Keratinocyte (primary cell): ENCODE measurements around the gene PIGC. TPM values are rescaled to one million over a fixed set of nuclear protein-coding genes. Genes with fewer than 3 reads are reported as not detected.

Experiments
- DNase-seq: peaks from one replicate; pipeline ENCODE4 v3.0.0-alpha.2; 2011; ENCODE audit warnings: low read depth, missing footprints, low spot score
- FAIRE-seq: peaks from 2 replicates; lab custom pipeline; 2011; peaks lifted over from hg19 to GRCh38; lab: Jason Lieb, UNC
- H2AFZ ChIP-seq: 2 replicates; pipeline ENCODE4 v1.6.0; 2012; ENCODE audit warnings: low read length, control low read depth, inconsistent platforms; ENCODE audit not compliant: control insufficient read depth
- H3K27ac ChIP-seq: 2 replicates; pipeline ENCODE4 v1.5.1; 2011; ENCODE audit warnings: low read length; ENCODE audit not compliant: control insufficient read depth, insufficient read depth
- H3K27me3 ChIP-seq: 3 replicates; pipeline ENCODE4 v1.6.0; 2011; ENCODE audit warnings: low read length; ENCODE audit not compliant: control insufficient read depth, insufficient read depth; ENCODE audit errors: extremely low read depth
- H3K36me3 ChIP-seq, 2 experiments: 2 replicates in 1 of 2; 3 replicates in 1 of 2; pipeline ENCODE4 v1.5.1; 2011; ENCODE audit warnings: low read length in 2 of 2, mild to moderate bottlenecking in 1 of 2; ENCODE audit not compliant: control insufficient read depth in 2 of 2, insufficient read depth in 2 of 2; ENCODE audit errors: extremely low read depth in 1 of 2
- H3K4me1 ChIP-seq: 3 replicates; pipeline ENCODE4 v1.5.1; 2011; ENCODE audit warnings: low read length; ENCODE audit not compliant: control insufficient read depth, insufficient read depth; ENCODE audit errors: extremely low read depth
- H3K4me2 ChIP-seq: 3 replicates; pipeline ENCODE4 v1.6.0; 2011; ENCODE audit warnings: low read depth, low read length; ENCODE audit not compliant: control insufficient read depth, insufficient read depth; ENCODE audit errors: extremely low read depth
- H3K4me3 ChIP-seq, 3 experiments: fragments of 200-600 bp in 1 of 3; sonication (generic) in 1 of 3; 2 replicates in 2 of 3; 3 replicates in 1 of 3; pipeline ENCODE4 v1.5.1; 2011 to 2016; ENCODE audit warnings: low read length in 3 of 3, mild to moderate bottlenecking in 3 of 3, control low read depth in 2 of 3, inconsistent platforms in 1 of 3, low read depth in 1 of 3, mixed read lengths in 1 of 3, mixed run types in 1 of 3, moderate library complexity in 1 of 3; ENCODE audit not compliant: control insufficient read depth in 2 of 3, insufficient read depth in 2 of 3; ENCODE audit errors: extremely low read depth in 1 of 3
- H3K79me2 ChIP-seq: 2 replicates; pipeline ENCODE4 v1.6.0; 2012; ENCODE audit warnings: low read length; ENCODE audit not compliant: control insufficient read depth, insufficient read depth
- H3K9ac ChIP-seq: 3 replicates; pipeline ENCODE4 v1.6.0; 2011; ENCODE audit warnings: low read length; ENCODE audit not compliant: control insufficient read depth, insufficient read depth; ENCODE audit errors: extremely low read depth
- H3K9me1 ChIP-seq: 3 replicates; pipeline ENCODE4 v1.6.0; 2011; ENCODE audit warnings: low read length; ENCODE audit not compliant: control insufficient read depth, insufficient read depth; ENCODE audit errors: extremely low read depth
- H3K9me3 ChIP-seq: 2 replicates; pipeline ENCODE4 v1.5.1; 2012; ENCODE audit warnings: low read depth, low read length; ENCODE audit not compliant: control insufficient read depth
- H4K20me1 ChIP-seq: 3 replicates; pipeline ENCODE4 v1.6.0; 2011; ENCODE audit warnings: low read length; ENCODE audit not compliant: control insufficient read depth, insufficient read depth; ENCODE audit errors: extremely low read depth
- CTCF ChIP-seq, 3 experiments: IDR thresholded peaks in 1 of 3; conservative IDR thresholded peaks in 1 of 3; optimal IDR thresholded peaks in 1 of 3; 2 replicates in 2 of 3; 3 replicates in 1 of 3; pipeline versions ENCODE3 to v1.5.1; 2011; ENCODE audit warnings: low read length in 3 of 3, mild to moderate bottlenecking in 3 of 3, moderate library complexity in 2 of 3, control low read depth in 1 of 3, inconsistent platforms in 1 of 3; ENCODE audit not compliant: insufficient read depth in 2 of 3; ENCODE audit errors: extremely low read depth in 1 of 3
- EZH2 ChIP-seq: IDR thresholded peaks from one replicate; pipeline ENCODE4 v1.6.1; 2012; ENCODE audit warnings: inconsistent platforms, mild to moderate bottlenecking, low read length, moderate library complexity
- dilution Hi-C: fragments of 300-500 bp; cut with MboI; formaldehyde crosslinking; loops from one replicate; pipeline ENCODE4 v1.7.0; 2020; ENCODE audit warnings: low sequenced_read_pairs; ENCODE audit not compliant: extremely low pct_ligation_motif_present
- polyA plus RNA-seq, 5 experiments: library from polyadenylated mRNA; depleted of rRNA in 3 of 5; stranded (reverse) in 3 of 5; stranded (forward) in 1 of 5; unstranded in 1 of 5; fragments of >200 nt; gene quantifications; 1 replicate in 1 of 5; 2 replicates in 3 of 5; 3 replicates in 1 of 5; pipeline versions ENCODE4 v1.2.1 to v1.2.3, GENCODE V29; 2011 to 2012; ENCODE audit warnings: missing spikeins in 2 of 5, low read depth in 1 of 5, low replicate concordance in 1 of 5

The PIGC gene
- polyA plus RNA-seq, 1 donor (not counting 4 experiments of a cell fraction or from before 2014, with no cell fraction given) = 21.6 TPM

GRCh38 chr1:172405912-172406311 is 38.0 kb downstream of the PIGC start:
- DNase-seq = no peak
- no peaks in the 10 kb centered on the region for H3K36me3 ChIP-seq
- dilution Hi-C loops = no loop called here
- no peaks in the 10 kb centered on the region for H3K9me1 ChIP-seq
- no peak overlapping the region for H3K4me2 ChIP-seq
- no peaks in the 10 kb centered on the region for H3K79me2 ChIP-seq
- no peak overlapping the region for H3K9ac ChIP-seq
- H3K4me1 ChIP-seq = peaks cover 3% of the 10 kb centered on the region
- TF ChIP-seq CTCF (optimal IDR thresholded peaks at IDR 0.05 in 1 of 3, IDR thresholded peaks at IDR 0.05 in 1 of 3, conservative IDR thresholded peaks at IDR 0.05 in 1 of 3; ENCODE audit: extremely low read depth in 1 of 3, insufficient read depth in 2 of 3, low read length in 3 of 3) (no peak), EZH2 (no peak)
- H3K4me3 ChIP-seq = no peak overlapping the region
- FAIRE-seq = peak; percentile 80
- H4K20me1 ChIP-seq = no peaks in the 10 kb centered on the region
- no peaks in the 10 kb centered on the region for H3K27me3 ChIP-seq
- H3K9me3 ChIP-seq = no peaks in the 10 kb centered on the region
- no peak overlapping the region for H3K27ac ChIP-seq
- no peak overlapping the region for H2AFZ ChIP-seq

- no peak for FAIRE-seq
These were observed 39.7 kb downstream of the PIGC start for GRCh38 chr1:172404121-172404520.

More at GRCh38 chr1:172404121-172404520, 39.7 kb downstream of the PIGC start:
- TF ChIP-seq EZH2 (no peak), CTCF (optimal IDR thresholded peaks at IDR 0.05 in 1 of 3, IDR thresholded peaks at IDR 0.05 in 1 of 3, conservative IDR thresholded peaks at IDR 0.05 in 1 of 3; ENCODE audit: extremely low read depth in 1 of 3, insufficient read depth in 2 of 3, low read length in 3 of 3) (no peak)
- Histone ChIP-seq H3K79me2 (no peaks in the 10 kb centered on the region), H3K27ac (no peak overlapping the region), H4K20me1 (no peaks in the 10 kb centered on the region), H3K4me2 (no peak overlapping the region), H3K9ac (no peak overlapping the region), H3K9me1 (no peaks in the 10 kb centered on the region), H2AFZ (no peak overlapping the region), H3K9me3 (no peaks in the 10 kb centered on the region), H3K4me3 (no peak overlapping the region), H3K27me3 (no peaks in the 10 kb centered on the region), H3K4me1 (peaks cover 6% of the 10 kb centered on the region), H3K36me3 (no peaks in the 10 kb centered on the region)
- no peak for DNase-seq
- dilution Hi-C loops = no loop called here
